ENCODE results near the gene AFAP1. TPM values are rescaled to one million over a fixed set of nuclear protein-coding genes. Genes with fewer than 3 reads are reported as not detected.

The AFAP1 gene
- total RNA-seq, 1 donor, result under 0.01 TPM

GRCh38 chr4:7868892-7869471, 70.7 kb downstream of the AFAP1 start:
- DNase-seq (ENCODE audit: low read depth in 2 of 3, low spot score in 2 of 3), result no peak

GRCh38 chr4:7868436-7868775, 71.3 kb downstream of the AFAP1 start:
- DNase-seq (ENCODE audit: low read depth in 2 of 3, low spot score in 2 of 3), result no peak

DNA sequence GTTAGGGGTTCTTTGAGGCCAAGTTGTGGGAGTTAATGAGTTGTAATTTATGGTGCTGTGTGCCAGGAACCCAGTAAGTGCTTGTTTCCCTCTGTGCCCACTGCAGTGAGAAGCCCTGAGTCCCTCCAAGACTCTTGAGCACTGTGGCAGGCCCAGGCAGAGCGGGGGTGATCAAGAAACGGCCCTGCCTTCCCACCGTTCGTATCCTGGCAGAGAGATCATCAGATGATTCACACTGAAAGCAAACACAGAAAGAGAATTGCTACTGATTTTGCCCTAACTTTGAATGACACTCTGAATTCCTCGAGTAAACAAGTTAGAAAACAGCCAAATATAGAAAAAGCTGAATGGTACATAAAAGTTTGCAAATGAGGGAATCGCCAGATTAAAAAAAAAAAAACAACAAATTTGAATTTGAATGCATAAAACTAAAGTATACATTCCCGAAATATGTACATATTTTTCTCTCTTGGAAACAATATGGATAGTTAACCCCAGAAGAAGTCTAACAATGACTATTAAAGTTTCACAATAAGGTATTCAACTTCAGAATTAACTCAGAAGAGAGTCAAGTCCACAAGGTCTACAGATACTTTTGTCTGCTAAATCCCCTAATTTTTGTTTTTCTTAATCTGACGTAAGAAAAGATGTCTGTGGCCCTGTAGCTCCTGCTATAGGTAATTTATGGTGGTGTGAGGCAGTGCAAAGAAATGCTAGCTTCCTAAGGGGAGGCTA, 71.8 kb downstream of the AFAP1 start:
- no peak for DNase-seq (ENCODE audit: low read depth in 2 of 3, low spot score in 2 of 3)

GRCh38 chr4:7867191-7867590, 72.5 kb downstream of the AFAP1 start:
- DNase-seq (ENCODE audit: low read depth in 2 of 3, low spot score in 2 of 3), result no peak

GRCh38 chr4:7865533-7865932, 74.1 kb downstream of the AFAP1 start:
- DNase-seq (ENCODE audit: low read depth in 2 of 3, low spot score in 2 of 3), result no peak

DNA sequence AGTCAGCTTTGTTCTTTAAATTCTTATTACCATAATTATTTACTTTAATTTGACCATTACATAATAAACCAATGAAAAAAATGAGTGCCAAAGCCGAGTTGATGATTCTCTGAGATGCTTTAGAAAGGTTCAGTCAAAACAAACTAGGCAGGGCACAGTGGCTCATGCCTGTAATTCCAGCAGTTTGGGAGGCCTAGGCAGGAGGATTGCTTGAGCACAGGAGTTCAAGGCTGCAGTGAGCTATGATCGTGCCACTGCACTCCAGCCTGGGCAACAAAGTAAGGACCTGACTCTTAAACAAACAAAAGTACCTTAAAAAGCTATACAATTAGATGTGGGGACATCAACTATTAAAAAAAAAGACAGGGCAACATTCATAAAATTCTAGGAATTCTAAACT, 75.0 kb downstream of the AFAP1 start:
- no peak for DNase-seq (ENCODE audit: low read depth in 2 of 3, low spot score in 2 of 3)

- peak in 1 of 3 donors; percentile 43 for DNase-seq (ENCODE audit: low read depth in 2 of 3, low spot score in 2 of 3)
Observed at GRCh38 chr4:7863911-7864681, 75.6 kb downstream of the AFAP1 start.

DNA sequence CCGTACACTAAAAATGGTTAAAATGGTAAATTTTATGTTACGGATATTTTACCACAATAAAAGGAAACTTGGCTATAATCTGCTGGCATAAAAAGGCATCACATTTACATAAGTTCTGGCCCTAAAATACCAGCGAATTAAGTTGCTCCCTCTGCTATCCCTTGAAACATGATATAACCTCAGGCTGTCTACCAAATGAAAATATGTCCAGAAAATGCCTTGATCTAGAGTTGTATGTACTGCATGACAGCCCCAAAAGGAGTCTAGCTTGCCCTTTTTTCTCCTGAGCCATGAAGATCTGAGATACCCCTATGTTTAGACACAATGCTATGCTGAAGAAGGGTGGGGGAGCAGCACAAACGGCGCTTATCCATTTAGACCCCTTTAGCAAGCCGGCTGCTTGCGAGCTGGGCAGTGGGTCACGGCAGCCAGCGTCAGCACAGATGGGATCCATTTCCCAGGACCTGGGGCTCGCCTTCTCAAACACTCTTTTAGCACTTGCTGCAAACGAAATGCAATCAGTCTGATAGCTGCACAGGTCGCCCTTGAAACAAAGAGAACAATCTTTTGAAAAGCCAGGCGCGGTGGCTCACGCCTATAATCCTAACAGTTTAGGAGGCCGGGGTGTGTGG, 77.0 kb downstream of the AFAP1 start:
- DNase-seq (ENCODE audit: low read depth in 2 of 3, low spot score in 2 of 3), result no peak

DNA sequence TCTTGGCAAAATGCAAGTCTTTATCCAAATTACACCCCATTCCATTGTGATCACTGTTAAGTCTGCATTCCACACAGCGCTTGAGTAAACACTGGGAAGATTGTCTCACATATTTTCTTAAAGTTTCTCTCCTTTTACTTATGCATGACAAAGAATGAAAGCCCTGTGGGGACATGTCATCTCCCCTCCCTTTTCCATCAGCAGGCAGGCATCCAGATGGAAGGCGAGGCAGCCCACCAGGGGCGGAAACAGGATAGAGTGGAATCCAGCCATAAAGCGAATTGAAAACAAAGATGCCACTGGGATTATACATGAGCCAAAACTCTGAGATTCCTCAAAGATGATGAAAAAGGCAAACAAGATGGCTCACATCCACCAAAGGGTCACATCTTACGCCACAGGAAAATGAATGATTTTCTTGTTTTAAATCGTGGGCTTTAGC, 78.2 kb downstream of the AFAP1 start:
- DNase-seq (ENCODE audit: low read depth in 2 of 3, low spot score in 2 of 3), result no peak

- DNase-seq (ENCODE audit: low read depth in 2 of 3, low spot score in 2 of 3), result no peak
Observed at GRCh38 chr4:7860600-7861163, 79.0 kb downstream of the AFAP1 start.

- no peak for DNase-seq (ENCODE audit: low read depth in 2 of 3, low spot score in 2 of 3)
Observed at GRCh38 chr4:7859326-7859725, 80.3 kb downstream of the AFAP1 start.

GRCh38 chr4:7858498-7858897, 81.2 kb downstream of the AFAP1 start:
- no peak for DNase-seq (ENCODE audit: low read depth in 2 of 3, low spot score in 2 of 3)

DNA sequence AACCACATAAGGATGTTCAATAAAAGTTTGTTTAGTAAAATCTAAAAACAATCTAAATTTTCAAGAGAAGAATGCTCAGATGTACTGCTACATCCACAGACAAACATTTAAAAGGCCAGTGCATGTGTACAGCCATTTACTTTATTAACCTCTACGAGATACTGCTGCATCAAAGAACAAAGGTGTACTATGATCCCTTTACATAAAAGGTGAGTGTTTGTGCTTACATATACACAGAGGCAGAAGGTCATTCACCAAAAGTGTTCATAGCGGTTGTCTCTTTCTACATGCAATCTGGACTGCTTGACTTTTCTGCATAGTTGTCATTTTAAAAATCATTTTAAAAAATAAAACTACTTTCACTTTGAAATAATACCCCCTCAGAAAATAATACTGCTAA, 81.7 kb downstream of the AFAP1 start:
- no peak for DNase-seq (ENCODE audit: low read depth in 2 of 3, low spot score in 2 of 3)

DNA sequence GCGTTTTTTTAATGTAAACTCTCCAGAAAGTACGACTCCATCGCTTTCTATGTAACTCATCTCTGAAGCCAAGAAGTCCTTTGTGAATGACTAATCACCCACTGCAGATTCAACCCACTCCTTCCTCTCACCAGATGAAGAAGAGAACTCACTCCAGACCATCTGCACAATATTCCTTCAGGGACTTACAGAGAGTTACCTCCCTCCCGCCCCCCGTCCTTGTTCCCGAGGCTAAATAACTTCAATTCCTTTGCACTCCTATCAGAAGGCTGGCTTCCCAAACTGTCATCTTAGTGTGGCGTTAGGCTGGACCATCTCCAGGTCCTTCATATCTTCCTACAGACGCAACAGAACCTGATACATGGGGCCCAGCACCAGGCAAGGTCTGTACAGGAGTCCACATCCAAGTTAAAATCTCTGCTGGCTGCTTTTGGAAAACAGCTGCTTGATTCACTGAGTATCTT, 82.4 kb downstream of the AFAP1 start:
- no peak for DNase-seq (ENCODE audit: low read depth in 2 of 3, low spot score in 2 of 3)

DNA sequence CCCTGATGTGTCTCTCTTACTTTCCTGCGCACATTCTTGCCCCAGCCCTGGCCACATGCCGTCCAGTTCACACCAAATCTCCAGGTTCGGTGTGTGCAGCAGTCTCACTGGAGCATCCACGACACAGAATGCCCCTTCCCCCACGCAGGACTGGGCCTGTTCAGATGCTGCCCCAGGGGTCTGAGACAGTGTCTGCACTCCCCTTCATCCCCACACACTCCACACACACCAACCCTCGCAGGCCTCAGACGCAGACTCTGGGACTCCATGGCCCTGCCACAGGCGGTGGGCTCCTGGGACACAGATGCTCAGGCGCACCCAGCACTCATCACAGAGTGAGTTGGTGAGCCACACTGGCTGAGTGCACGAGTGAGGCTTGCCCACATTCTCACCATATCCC, 83.9 kb downstream of the AFAP1 start:
- no peak for DNase-seq (ENCODE audit: low read depth in 2 of 3, low spot score in 2 of 3)

DNA sequence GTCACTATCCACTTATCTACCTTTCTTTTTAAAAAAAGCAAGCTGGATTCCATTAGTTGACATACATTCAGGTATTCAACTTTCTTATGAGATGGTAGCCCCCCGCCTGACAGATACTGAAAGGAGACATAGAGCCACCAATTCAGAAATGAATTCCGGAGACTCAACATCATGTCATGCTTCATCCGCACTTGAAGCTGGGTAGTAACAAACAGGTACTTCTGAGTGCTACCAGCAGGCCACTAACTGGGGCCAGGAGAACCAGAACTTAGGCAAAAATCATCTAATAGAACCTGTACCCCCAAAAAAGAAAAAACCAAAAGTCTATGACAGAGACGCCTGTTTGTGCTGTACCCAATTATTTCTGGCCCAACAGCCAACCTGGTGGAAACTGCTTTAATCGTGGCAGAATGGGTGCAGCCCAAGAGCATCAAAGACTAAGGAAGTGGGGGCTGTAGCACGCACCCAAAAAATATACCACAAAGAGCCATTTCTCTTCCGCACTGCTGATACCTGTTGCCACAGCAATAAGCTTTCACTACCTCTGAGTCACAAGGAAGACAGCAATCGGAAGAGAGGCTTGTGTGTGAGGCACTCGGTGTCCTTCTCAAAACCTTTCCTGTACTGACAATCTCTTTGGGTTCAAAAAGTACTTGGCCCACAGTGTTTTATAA, 84.8 kb downstream of the AFAP1 start:
- peak in 1 of 3 donors; percentile 58 for DNase-seq (ENCODE audit: low read depth in 2 of 3, low spot score in 2 of 3)

DNA sequence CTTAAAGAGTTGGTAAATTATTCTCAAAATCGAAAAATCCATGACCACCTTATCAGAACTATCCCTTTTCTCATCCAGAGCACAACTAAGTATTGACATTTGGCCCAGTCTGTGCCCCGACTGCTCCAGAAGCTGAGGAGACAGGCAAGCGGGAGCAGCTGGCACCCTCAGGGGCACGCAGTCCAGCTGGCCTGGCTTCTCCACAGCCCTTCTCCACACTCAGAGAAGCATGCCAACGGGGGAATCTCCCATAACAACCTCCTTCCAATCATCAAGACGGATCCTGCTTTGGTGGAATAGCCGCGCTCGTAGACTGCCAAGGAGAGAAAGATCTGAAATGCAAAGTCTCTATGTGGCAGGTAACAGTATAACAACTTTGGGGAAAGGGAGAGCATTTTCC, 85.4 kb downstream of the AFAP1 start:
- no peak for DNase-seq (ENCODE audit: low read depth in 2 of 3, low spot score in 2 of 3)

- no peak for DNase-seq (ENCODE audit: low read depth in 2 of 3, low spot score in 2 of 3)
Observed at GRCh38 chr4:7853271-7853670, 86.4 kb downstream of the AFAP1 start.

- no peak for DNase-seq (ENCODE audit: low read depth in 2 of 3, low spot score in 2 of 3)
Observed at GRCh38 chr4:7852568-7853185, 87.0 kb downstream of the AFAP1 start.

- no peak for DNase-seq (ENCODE audit: low read depth in 2 of 3, low spot score in 2 of 3)
Observed at GRCh38 chr4:7850489-7850888, 89.2 kb downstream of the AFAP1 start.

Measured in hematopoietic multipotent progenitor cell (in vitro differentiated cells).